SK-N-MC (cell line): ENCODE measurements around the gene HBQ1.
"Not testable (repeated sequence)": the region's sequence is repeated elsewhere in the genome, so short reads cannot be mapped to it uniquely, and the experiment has no call there.

Experiments
- DNase-seq: peaks from one replicate; pipeline ENCODE4 v3.0.0-alpha.2; 2011; ENCODE audit warnings: low read depth, low spot score
- H3K27ac ChIP-seq: fragments of 200-600 bp; sonication (generic); 2 replicates; pipeline ENCODE4 v1.5.1; 2016; ENCODE audit warnings: mixed run types
- H3K36me3 ChIP-seq: fragments of 200-600 bp; sonication (generic); 2 replicates; pipeline ENCODE4 v1.6.1; 2017; ENCODE audit warnings: antibody characterized with exemption, low read length, mixed read lengths; ENCODE audit not compliant: insufficient read depth
- H3K4me3 ChIP-seq: fragments of 200-600 bp; sonication (generic); 2 replicates; pipeline ENCODE4 v1.5.1; 2016
- H3K9ac ChIP-seq: fragments of 200-600 bp; sonication (generic); 2 replicates; pipeline ENCODE4 v1.8.0; 2017; ENCODE audit warnings: mixed run types, mixed read lengths; ENCODE audit not compliant: insufficient read length
- H3K9me3 ChIP-seq: fragments of 200-600 bp; sonication (generic); 2 replicates; pipeline ENCODE4 v1.6.1; 2017; ENCODE audit warnings: low read depth, mild to moderate bottlenecking, antibody characterized with exemption, low read length, moderate library complexity, mixed read lengths
- EZH2 ChIP-seq: fragments of 200-600 bp; sonication (generic); IDR thresholded peaks from one replicate; pipeline ENCODE4 v1.6.1; 2017; ENCODE audit warnings: antibody characterized with exemption
- FOXP2 ChIP-seq: optimal IDR thresholded peaks from 2 replicates; pipeline ENCODE3; 2011; ENCODE audit warnings: mild to moderate bottlenecking, moderate library complexity; ENCODE audit not compliant: insufficient read depth; ENCODE audit errors: extremely low read length, control extremely low read depth
- POLR2AphosphoS5 ChIP-seq: IDR thresholded peaks from 2 replicates; pipeline ENCODE4 v1.6.1; 2012; ENCODE audit warnings: mild to moderate bottlenecking, low read depth, low read length, borderline replicate concordance

HBQ1 gene

GRCh38 chr16:192686-193085 is 12.4 kb downstream of the HBQ1 start:
- Histone ChIP-seq H3K9me3 (no peaks in the 10 kb centered on the region), H3K9ac (no peak overlapping the region), H3K36me3 (peaks cover 93% of the 10 kb centered on the region), H3K27ac (no peak overlapping the region), H3K4me3 (no peak overlapping the region)
- TF ChIP-seq EZH2 (no peak), FOXP2 (no peak), POLR2AphosphoS5 (no peak)
- no peak for DNase-seq

GRCh38 chr16:193441-193840 is 13.2 kb downstream of the HBQ1 start:
- Histone ChIP-seq H3K9ac (no peak overlapping the region), H3K9me3 (no peaks in the 10 kb centered on the region), H3K27ac (no peak overlapping the region), H3K36me3 (peaks cover 97% of the 10 kb centered on the region), H3K4me3 (no peak overlapping the region)
- DNase-seq = no peak
- TF ChIP-seq POLR2AphosphoS5 = no peak
- TF ChIP-seq EZH2 = no peak
- no peak for TF ChIP-seq FOXP2

- Histone ChIP-seq H3K9ac (no peak overlapping the region), H3K36me3 (peaks cover 96% of the 10 kb centered on the region), H3K9me3 (no peaks in the 10 kb centered on the region), H3K27ac (no peak overlapping the region), H3K4me3 (no peak overlapping the region)
- TF ChIP-seq EZH2 = no peak
- no peak for TF ChIP-seq FOXP2
- TF ChIP-seq POLR2AphosphoS5 = no peak
- DNase-seq = no peak
Measured at GRCh38 chr16:194516-194915, 14.3 kb downstream of the HBQ1 start.

GRCh38 chr16:200388-200787 is 20.1 kb downstream of the HBQ1 start:
- no peak overlapping the region for H3K4me3 ChIP-seq
- no peak overlapping the region for H3K27ac ChIP-seq
- H3K9ac ChIP-seq = no peak overlapping the region
- TF ChIP-seq EZH2 = no peak
- no peak for TF ChIP-seq POLR2AphosphoS5
- TF ChIP-seq FOXP2 = no peak
- no peak for DNase-seq
- no peaks in the 10 kb centered on the region for H3K9me3 ChIP-seq
- peaks cover 79% of the 10 kb centered on the region for H3K36me3 ChIP-seq

- H3K9ac ChIP-seq = no peak overlapping the region
- no peak for DNase-seq
- no peak overlapping the region for H3K27ac ChIP-seq
- no peaks in the 10 kb centered on the region for H3K9me3 ChIP-seq
- H3K4me3 ChIP-seq = no peak overlapping the region
- TF ChIP-seq FOXP2 = no peak
- no peak for TF ChIP-seq POLR2AphosphoS5
- H3K36me3 ChIP-seq = peaks cover 80% of the 10 kb centered on the region
Measured at GRCh38 chr16:203246-203645, 23.0 kb downstream of the HBQ1 start.

- H3K9ac ChIP-seq, H3K27ac ChIP-seq, DNase-seq, H3K9me3 ChIP-seq, H3K4me3 ChIP-seq: not testable (repeated sequence)
- peaks cover 80% of the 10 kb centered on the region for H3K36me3 ChIP-seq
Measured at GRCh38 chr16:204046-204445, 23.8 kb downstream of the HBQ1 start.

GRCh38 chr16:209359-209758 is 29.1 kb downstream of the HBQ1 start:
- not testable (repeated sequence) for H3K27ac ChIP-seq, DNase-seq, H3K9ac ChIP-seq, H3K9me3 ChIP-seq, H3K4me3 ChIP-seq
- peaks cover 87% of the 10 kb centered on the region for H3K36me3 ChIP-seq

GRCh38 chr16:211631-212180 is 31.4 kb downstream of the HBQ1 start:
- DNase-seq, H3K4me3 ChIP-seq, H3K9me3 ChIP-seq, H3K9ac ChIP-seq, H3K27ac ChIP-seq: not testable (repeated sequence)
- peaks cover 86% of the 10 kb centered on the region for H3K36me3 ChIP-seq

- no peak for TF ChIP-seq EZH2
- no peak for TF ChIP-seq POLR2AphosphoS5
- TF ChIP-seq FOXP2 = no peak
- Histone ChIP-seq H3K36me3 (peaks cover 85% of the 10 kb centered on the region), H3K4me3 (no peak overlapping the region), H3K9ac (no peak overlapping the region), H3K27ac (no peak overlapping the region), H3K9me3 (no peaks in the 10 kb centered on the region)
- DNase-seq = no peak
Measured at GRCh38 chr16:212999-213398, 32.7 kb downstream of the HBQ1 start.
